HG03103 (cell line): Measurements from ENCODE around the gene ACKR3.

Source experiments
- ATAC-seq: cut with Tn5 transposase; IDR thresholded peaks from one replicate; pipeline ENCODE4 v1.9.1; 2021; ENCODE audit warnings: low read depth; ENCODE audit not compliant: unreplicated experiment

Gene ACKR3

GRCh38 chr2:236604575-236605344, 35.1 kb downstream of the ACKR3 start:
- ATAC-seq = no peak

DNA sequence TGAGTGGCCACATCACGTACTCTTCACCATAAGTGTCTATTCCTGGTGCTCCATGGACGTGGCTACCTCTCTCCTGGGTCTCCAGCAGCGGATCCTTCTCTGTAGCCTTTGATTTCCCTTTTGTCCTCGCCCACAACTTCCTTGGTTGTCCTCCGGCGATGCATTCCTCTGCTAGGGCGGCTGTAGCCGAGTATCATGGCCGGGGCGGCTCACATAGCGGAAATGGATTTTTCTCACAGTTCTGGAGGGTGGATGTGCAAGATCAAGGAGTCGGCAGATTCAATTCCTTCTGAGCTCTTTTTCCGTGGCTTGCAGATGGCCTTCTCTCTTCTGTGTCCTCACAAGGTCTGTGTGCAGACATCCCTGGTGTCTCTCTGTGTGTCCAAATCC, 35.7 kb downstream of the ACKR3 start:
- no peak for ATAC-seq

- ATAC-seq = no peak
These were observed 36.4 kb downstream of the ACKR3 start for GRCh38 chr2:236606023-236606422.

- ATAC-seq = no peak
These were observed 38.0 kb downstream of the ACKR3 start for GRCh38 chr2:236607471-236608187.

DNA sequence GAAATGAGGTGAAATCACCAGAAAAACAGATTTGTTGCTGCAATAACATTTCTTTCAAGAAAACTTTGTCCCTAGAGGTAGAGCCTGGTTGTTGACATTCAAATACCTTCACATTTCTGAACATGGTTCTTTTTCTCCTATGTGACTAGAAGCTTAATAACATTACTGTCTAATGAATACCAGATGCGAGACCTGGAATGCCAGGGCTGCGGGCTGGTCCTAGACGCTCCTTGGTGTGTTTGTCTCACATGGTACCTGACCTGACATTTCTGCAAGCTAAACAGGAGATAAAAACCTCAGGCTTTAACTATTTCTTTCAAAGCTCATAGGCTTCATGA, 38.5 kb downstream of the ACKR3 start:
- no peak for ATAC-seq

DNA sequence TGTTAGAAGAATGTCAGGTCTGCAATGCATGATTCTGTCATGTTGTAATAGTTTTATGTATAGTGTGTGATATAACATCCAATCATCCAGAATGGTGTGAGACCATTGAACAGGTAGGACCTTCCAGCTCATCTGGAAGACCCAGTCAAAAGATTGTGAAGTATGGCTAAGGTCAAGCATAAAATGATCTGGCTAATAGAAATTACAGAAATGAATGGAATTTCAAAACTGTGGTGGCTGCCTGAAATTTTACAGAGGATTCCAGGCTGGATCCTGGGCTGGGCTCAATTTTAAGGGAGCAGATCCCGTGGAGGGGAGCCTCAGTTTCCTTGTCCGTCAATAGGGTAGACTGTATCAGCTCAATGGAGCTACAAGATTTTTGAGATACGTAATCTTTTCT, 39.1 kb downstream of the ACKR3 start:
- no peak for ATAC-seq

GRCh38 chr2:236610991-236611821, 41.6 kb downstream of the ACKR3 start:
- ATAC-seq = no peak

- no peak for ATAC-seq
These were observed 43.1 kb downstream of the ACKR3 start for GRCh38 chr2:236612737-236613136.

DNA sequence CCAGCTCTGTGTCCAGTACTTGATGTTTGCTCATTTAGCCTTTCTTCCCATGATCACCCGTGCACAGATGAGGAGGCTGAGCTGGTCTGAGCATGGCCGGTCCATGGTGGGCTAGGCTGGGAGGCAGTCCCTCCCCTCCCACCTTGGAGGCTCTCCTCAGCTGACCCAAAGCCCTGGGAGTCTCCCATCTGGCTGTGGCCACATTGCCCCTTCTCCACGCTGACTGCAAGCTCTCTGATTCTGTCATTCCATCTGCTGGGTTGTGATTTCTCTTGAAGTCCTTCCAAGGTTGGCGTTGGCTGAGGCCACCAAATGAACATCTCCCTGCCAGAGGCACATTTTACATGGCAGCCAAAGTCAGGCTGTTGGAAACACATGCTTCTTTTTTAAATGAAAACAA, 44.0 kb downstream of the ACKR3 start:
- ATAC-seq = no peak

DNA sequence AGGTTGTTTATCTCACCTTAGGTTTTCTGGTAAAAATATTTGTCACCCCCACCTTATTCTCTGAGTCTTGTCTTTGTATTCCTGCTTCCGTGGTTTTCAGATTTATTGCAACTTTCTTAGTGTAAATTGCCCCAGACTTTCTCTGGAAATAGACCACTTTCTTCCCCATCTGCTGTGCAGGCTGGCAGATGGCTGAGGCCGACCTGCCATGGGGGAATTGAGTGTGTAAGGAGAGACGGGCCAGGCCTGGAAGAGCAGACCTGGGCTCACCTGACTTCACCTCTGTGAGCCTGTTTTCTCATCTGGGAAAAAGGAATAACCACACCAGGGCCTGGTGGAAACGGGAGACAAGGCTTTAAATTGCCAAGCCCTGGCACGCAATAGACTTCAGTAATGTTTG, 44.9 kb downstream of the ACKR3 start:
- ATAC-seq = no peak

GRCh38 chr2:236616031-236616430, 46.4 kb downstream of the ACKR3 start:
- no peak for ATAC-seq

DNA sequence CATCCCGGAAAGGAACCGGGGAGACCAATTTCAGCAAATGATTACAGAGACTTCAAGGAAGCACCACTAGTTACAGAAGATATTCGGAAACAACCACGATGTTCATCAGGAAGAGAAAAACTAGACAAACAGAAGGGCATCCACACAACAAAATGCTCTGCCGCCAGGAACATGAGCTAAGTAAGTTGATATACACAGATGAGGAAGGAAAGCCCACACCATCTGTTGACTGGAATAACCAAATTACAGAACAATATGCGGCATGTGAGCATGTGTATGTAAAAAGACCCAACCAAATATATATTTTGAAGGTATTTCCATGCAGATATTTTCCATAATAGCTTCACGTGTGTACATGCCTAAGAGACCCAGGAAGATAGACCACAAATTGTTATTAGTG, 47.0 kb downstream of the ACKR3 start:
- ATAC-seq = no peak

DNA sequence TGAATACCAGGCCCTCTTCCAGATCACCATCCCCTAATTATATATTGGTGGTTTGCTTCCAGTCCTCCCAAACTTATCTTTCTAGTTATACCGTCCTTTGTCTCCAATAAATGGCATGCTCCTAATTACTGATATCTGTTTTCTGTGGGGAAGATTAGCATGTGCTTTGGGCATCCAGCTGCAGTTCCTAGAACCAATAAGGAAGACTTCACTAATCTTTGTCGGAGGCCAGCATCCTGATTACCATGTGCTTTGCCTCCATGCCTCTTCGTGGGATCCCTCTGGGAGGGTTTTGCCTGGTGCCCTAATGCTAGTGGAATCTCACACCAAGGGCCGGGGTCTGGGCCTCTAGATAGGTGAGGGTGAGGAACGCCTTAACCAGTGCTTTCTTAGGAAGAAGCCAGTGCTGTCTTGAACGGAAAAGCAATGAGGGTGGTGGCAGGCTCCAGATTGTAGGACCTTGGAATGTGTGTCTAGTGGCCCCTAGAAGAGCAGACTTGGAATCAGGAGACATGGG, 47.7 kb downstream of the ACKR3 start:
- no peak for ATAC-seq

- ATAC-seq = no peak
These were observed 48.2 kb downstream of the ACKR3 start for GRCh38 chr2:236617796-236618195.

- ATAC-seq = no peak
These were observed 48.7 kb downstream of the ACKR3 start for GRCh38 chr2:236618370-236618769.

GRCh38 chr2:236619910-236620612, 50.4 kb downstream of the ACKR3 start:
- no peak for ATAC-seq

GRCh38 chr2:236621786-236622185, 52.2 kb downstream of the ACKR3 start:
- ATAC-seq = no peak

GRCh38 chr2:236622201-236622600, 52.6 kb downstream of the ACKR3 start:
- no peak for ATAC-seq

DNA sequence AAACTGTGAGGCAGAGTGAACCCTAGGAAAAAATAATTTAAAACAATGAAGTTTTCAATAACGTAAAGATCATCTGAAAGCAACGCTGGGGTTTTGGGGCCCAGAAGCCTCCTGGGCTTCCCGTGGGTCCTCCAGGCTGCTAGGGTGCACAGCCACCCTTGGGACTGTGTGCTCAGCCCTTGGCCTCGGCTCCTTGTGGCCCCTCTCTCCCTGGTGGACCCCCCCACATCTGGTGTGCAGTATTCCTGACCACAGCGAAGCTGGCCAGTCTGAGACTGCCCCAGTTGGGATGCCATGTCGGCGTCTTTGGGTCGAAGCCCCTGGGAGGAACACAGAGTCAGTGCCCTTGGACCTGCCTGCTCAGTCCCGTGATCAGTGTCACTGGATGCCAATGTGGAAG, 53.0 kb downstream of the ACKR3 start:
- ATAC-seq = no peak

DNA sequence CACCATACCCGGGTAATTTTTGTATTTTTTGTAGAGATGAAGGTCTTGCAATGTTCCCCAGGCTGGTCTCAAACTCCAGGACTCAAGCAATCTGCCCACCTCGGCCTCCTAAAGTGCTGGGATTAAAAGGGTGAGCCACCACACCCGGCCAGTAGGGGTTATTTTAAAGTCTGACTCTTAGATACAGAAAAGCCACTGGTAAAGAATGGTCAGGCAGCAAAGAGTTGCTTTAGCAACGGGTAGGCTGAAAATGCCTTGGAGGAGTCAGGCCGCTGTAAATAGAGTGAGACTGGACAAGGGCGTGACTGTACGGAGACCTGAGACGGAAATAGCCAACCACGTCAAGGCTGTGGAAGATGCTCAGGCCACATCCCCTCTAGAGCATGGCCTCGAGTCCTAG, 54.2 kb downstream of the ACKR3 start:
- no peak for ATAC-seq
